Thyroid gland (tissue), 4 donors: Measurements from ENCODE around the gene CIITA.

Source experiments
- POLR2A ChIP-seq, 2 donors: fragments of 450-650 bp; IDR thresholded peaks; one replicate each; pipeline ENCODE4 v1.6.1; 2017; ENCODE audit warnings: antibody characterized with exemption in 2 of 2, mild to moderate bottlenecking in 2 of 2, moderate library complexity in 1 of 2
- TF ChIP-seq, protein P1 (sequence below), 6 experiments: fragments of 200-600 bp in 3 of 6; fragments of 450-650 bp in 3 of 6; sonication (generic) in 3 of 6; IDR thresholded peaks; one replicate each; pipeline ENCODE4 v1.5.1; 2016 to 2019; ENCODE audit warnings: antibody characterized with exemption in 6 of 6, mild to moderate bottlenecking in 2 of 6, inconsistent platforms in 1 of 6, moderate library complexity in 1 of 6

DNA sequence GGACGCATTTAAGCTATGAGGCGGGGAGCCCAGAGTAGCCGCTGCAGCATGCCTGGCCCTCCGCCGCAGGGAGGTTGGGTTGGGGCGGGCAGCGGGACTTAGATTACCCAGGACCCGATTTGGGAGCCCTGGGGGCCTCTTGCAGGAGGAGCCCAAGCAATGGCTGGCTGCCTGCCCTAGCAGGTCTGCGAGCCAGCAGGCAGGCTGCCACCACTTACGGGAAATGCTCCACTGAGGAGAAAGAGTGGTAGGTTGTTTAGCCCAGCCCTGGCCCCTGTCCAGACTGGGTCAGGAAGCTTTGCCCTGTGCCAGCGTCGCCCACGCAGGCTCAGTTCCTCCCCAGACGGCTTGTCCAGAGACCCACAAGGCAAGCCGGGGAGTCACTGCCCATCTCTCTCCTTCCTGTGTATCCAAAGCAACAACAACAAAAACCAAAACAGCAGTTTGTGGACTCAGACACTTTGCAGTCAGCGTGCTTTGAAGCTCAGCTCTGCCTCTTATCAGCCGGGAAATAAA is 48.1 kb upstream of the CIITA start:
- TF ChIP-seq, protein P1, sequence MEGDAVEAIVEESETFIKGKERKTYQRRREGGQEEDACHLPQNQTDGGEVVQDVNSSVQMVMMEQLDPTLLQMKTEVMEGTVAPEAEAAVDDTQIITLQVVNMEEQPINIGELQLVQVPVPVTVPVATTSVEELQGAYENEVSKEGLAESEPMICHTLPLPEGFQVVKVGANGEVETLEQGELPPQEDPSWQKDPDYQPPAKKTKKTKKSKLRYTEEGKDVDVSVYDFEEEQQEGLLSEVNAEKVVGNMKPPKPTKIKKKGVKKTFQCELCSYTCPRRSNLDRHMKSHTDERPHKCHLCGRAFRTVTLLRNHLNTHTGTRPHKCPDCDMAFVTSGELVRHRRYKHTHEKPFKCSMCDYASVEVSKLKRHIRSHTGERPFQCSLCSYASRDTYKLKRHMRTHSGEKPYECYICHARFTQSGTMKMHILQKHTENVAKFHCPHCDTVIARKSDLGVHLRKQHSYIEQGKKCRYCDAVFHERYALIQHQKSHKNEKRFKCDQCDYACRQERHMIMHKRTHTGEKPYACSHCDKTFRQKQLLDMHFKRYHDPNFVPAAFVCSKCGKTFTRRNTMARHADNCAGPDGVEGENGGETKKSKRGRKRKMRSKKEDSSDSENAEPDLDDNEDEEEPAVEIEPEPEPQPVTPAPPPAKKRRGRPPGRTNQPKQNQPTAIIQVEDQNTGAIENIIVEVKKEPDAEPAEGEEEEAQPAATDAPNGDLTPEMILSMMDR (IDR thresholded peaks at IDR 0.05): no peak
- peak in 1 of 2 donors; percentile 27 for TF ChIP-seq POLR2A (IDR thresholded peaks at IDR 0.05)
